NCI-H146 treated with DMSO at 0.1 percent for 48 hours (cell line): ENCODE results near the gene PSPH.

ENCODE experiments used
- DNase-seq: peaks from one replicate; lab custom pipeline; 2025; ENCODE audit not compliant: unreplicated experiment; lab: John Stamatoyannopoulos, UW

The PSPH gene

GRCh38 chr7:56007167-56007652, 44.0 kb downstream of the PSPH start:
- DNase-seq: no peak

- DNase-seq: no peak
Measured at GRCh38 chr7:56003749-56004148, 47.5 kb downstream of the PSPH start.

- no peak for DNase-seq
Measured at GRCh38 chr7:55996856-55997500, 54.3 kb downstream of the PSPH start.

GRCh38 chr7:55992346-55992745, 58.9 kb downstream of the PSPH start:
- DNase-seq: no peak

GRCh38 chr7:55983537-55983936, 67.7 kb downstream of the PSPH start:
- DNase-seq: no peak

GRCh38 chr7:55980266-55980665, 71.0 kb downstream of the PSPH start:
- no peak for DNase-seq

GRCh38 chr7:55977831-55978230, 73.4 kb downstream of the PSPH start:
- DNase-seq: peak; percentile 11

GRCh38 chr7:55975988-55976633, 75.1 kb downstream of the PSPH start:
- peak; percentile 89 for DNase-seq

GRCh38 chr7:55973747-55974250, 77.4 kb downstream of the PSPH start:
- DNase-seq: no peak

- DNase-seq: peak; percentile 35
Measured at GRCh38 chr7:55970978-55971377, 80.3 kb downstream of the PSPH start.

GRCh38 chr7:55970561-55970960, 80.7 kb downstream of the PSPH start:
- DNase-seq: no peak

GRCh38 chr7:55969391-55969790, 81.9 kb downstream of the PSPH start:
- no peak for DNase-seq

- DNase-seq: no peak
Measured at GRCh38 chr7:55966851-55967250, 84.4 kb downstream of the PSPH start.

- no peak for DNase-seq
Measured at GRCh38 chr7:55965805-55966421, 85.3 kb downstream of the PSPH start.

- no peak for DNase-seq
Measured at GRCh38 chr7:55965100-55965470, 86.2 kb downstream of the PSPH start.

GRCh38 chr7:55964261-55965099, 86.8 kb downstream of the PSPH start, which contains the start of gene NIPSNAP2:
Gene NIPSNAP2 (plus strand): TSS chr7:55964585. CDS start chr7:55964610, 25 bp downstream.
- DNase-seq: peak; percentile 35

GRCh38 chr7:55963584-55964168, 87.6 kb downstream of the PSPH start:
- DNase-seq: no peak

GRCh38 chr7:55962014-55962413, 89.2 kb downstream of the PSPH start:
- no peak for DNase-seq
